ENCODE data around the gene ANKRD29. TPM values are rescaled to one million over a fixed set of nuclear protein-coding genes. Genes with fewer than 3 reads are reported as not detected.

Gene ANKRD29
- total and polyA plus RNA-seq, 5 experiments from 2014 or later = not detected

GRCh38 chr18:23701017-23701416 is 38.3 kb upstream of the ANKRD29 start:
- Mint-ChIP-seq H3K9me3 (no peaks in the 10 kb centered on the region), H3K36me3 (no peaks in the 10 kb centered on the region), H3K27ac (no peak overlapping the region), H3K27me3 (peaks cover 7 to 14% (median 9%) of the 10 kb centered on the region in 5 donors), H3K4me1 (peaks cover 0 to 2% (median 0%) of the 10 kb centered on the region in 4 donors), H3K4me3 (no peak overlapping the region)
- ATAC-seq = no peak
- DNase-seq = no peak
- POLR2A ChIA-PET = no interaction called here

- POLR2A ChIA-PET = no interaction called here
- H3K9me3 Mint-ChIP-seq = no peaks in the 10 kb centered on the region
- no peak overlapping the region for H3K4me3 Mint-ChIP-seq
- peak overlapping the region in 1 of 10 donors; percentile 50 for H3K27ac Mint-ChIP-seq
- H3K4me1 Mint-ChIP-seq = peaks cover 0 to 5% (median 3%) of the 10 kb centered on the region in 4 donors
- H3K27me3 Mint-ChIP-seq = peaks cover 0 to 10% (median 9%) of the 10 kb centered on the region in 5 donors
- no peaks in the 10 kb centered on the region for H3K36me3 Mint-ChIP-seq
- no peak for DNase-seq
- no peak for ATAC-seq
These were observed 32.1 kb upstream of the ANKRD29 start for GRCh38 chr18:23694637-23695430.

GRCh38 chr18:23693846-23694245 is 31.1 kb upstream of the ANKRD29 start:
- H3K27ac Mint-ChIP-seq = no peak overlapping the region
- H3K36me3 Mint-ChIP-seq = no peaks in the 10 kb centered on the region
- DNase-seq = no peak
- peaks cover 3 to 9% (median 6%) of the 10 kb centered on the region in 4 donors for H3K4me1 Mint-ChIP-seq
- POLR2A ChIA-PET = no interaction called here
- H3K4me3 Mint-ChIP-seq = no peak overlapping the region
- ATAC-seq = no peak
- H3K9me3 Mint-ChIP-seq = no peaks in the 10 kb centered on the region
- peaks cover 2 to 13% (median 12%) of the 10 kb centered on the region in 5 donors for H3K27me3 Mint-ChIP-seq

- peak overlapping the region; percentile 15 to 75 (median 60) for H3K4me3 Mint-ChIP-seq
- peaks cover 17 to 40% (median 36%) of the 10 kb centered on the region in 5 donors for H3K27me3 Mint-ChIP-seq
- POLR2A ChIA-PET = no interaction called here
- peaks cover 5 to 12% (median 8%) of the 10 kb centered on the region in 4 donors for H3K4me1 Mint-ChIP-seq
- no peak for ATAC-seq
- H3K36me3 Mint-ChIP-seq = no peaks in the 10 kb centered on the region
- no peaks in the 10 kb centered on the region for H3K9me3 Mint-ChIP-seq
- peak overlapping the region in 1 of 10 donors; percentile 30 for H3K27ac Mint-ChIP-seq
- no peak for DNase-seq
These were observed 27.9 kb upstream of the ANKRD29 start for GRCh38 chr18:23690505-23691068.

- H3K27ac Mint-ChIP-seq = no peak overlapping the region
- H3K4me1 Mint-ChIP-seq = peaks cover 5 to 12% (median 8%) of the 10 kb centered on the region in 4 donors
- POLR2A ChIA-PET = no interaction called here
- H3K27me3 Mint-ChIP-seq = peaks cover 20 to 40% (median 39%) of the 10 kb centered on the region in 5 donors
- no peaks in the 10 kb centered on the region for H3K36me3 Mint-ChIP-seq
- H3K4me3 Mint-ChIP-seq = peak overlapping the region; percentile 15 to 75 (median 60)
- ATAC-seq (peak; percentile 41 to 42), DNase-seq (peak in 2 of 10 donors; percentile 9 to 12)
- no peaks in the 10 kb centered on the region for H3K9me3 Mint-ChIP-seq
These were observed 27.1 kb upstream of the ANKRD29 start for GRCh38 chr18:23689616-23690504.

- peaks cover 5 to 12% (median 8%) of the 10 kb centered on the region in 4 donors for H3K4me1 Mint-ChIP-seq
- ATAC-seq = peak; percentile 74 to 86
- peak within 1 kb of the TSS; percentile 59 to 81 (median 76) for H3K4me3 Mint-ChIP-seq
- peak in 6 of 10 donors; percentile 13 to 37 (median 32) for DNase-seq
- no peak within 1 kb of the TSS for H3K27ac Mint-ChIP-seq
- H3K9me3 Mint-ChIP-seq = peaks cover 0 to 2% (median 0%) of the 10 kb centered on the region in 9 donors
- H3K27me3 Mint-ChIP-seq = peaks cover 22 to 44% (median 38%) of the 10 kb centered on the region in 5 donors
- POLR2A ChIA-PET = no interaction called here
- H3K36me3 Mint-ChIP-seq = no peaks in the 10 kb centered on the region
These were observed 26.4 kb upstream of the ANKRD29 start, which contains the start of gene LAMA3 for GRCh38 chr18:23689031-23689615. Gene LAMA3 (plus strand): TSS chr18:23689453. CDS start chr18:23689684, 231 bp downstream.

GRCh38 chr18:23688528-23688927 is 25.8 kb upstream of the ANKRD29 start:
- Mint-ChIP-seq H3K27me3 (peaks cover 22 to 50% (median 32%) of the 10 kb centered on the region in 5 donors), H3K9me3 (peaks cover 0 to 2% (median 0%) of the 10 kb centered on the region in 9 donors), H3K4me3 (peak overlapping the region in 8 of 10 donors; percentile 59 to 81 (median 76)), H3K27ac (no peak overlapping the region), H3K4me1 (peaks cover 5 to 12% (median 8%) of the 10 kb centered on the region in 4 donors), H3K36me3 (no peaks in the 10 kb centered on the region)
- ATAC-seq (peak in 1 of 2 donors; percentile 6), DNase-seq (no peak)
- POLR2A ChIA-PET = no interaction called here

GRCh38 chr18:23684515-23685197 is 21.9 kb upstream of the ANKRD29 start:
- ATAC-seq = no peak
- POLR2A ChIA-PET = no interaction called here
- Mint-ChIP-seq H3K4me3 (no peak overlapping the region), H3K9me3 (peaks cover 0 to 2% (median 0%) of the 10 kb centered on the region in 9 donors), H3K27ac (no peak overlapping the region), H3K4me1 (peaks cover 4 to 7% (median 6%) of the 10 kb centered on the region in 4 donors), H3K27me3 (peaks cover 28 to 45% (median 31%) of the 10 kb centered on the region in 5 donors), H3K36me3 (no peaks in the 10 kb centered on the region)
- DNase-seq = no peak

GRCh38 chr18:23683671-23684070 is 21.0 kb upstream of the ANKRD29 start:
- DNase-seq = no peak
- POLR2A ChIA-PET = no interaction called here
- ATAC-seq = no peak
- Mint-ChIP-seq H3K9me3 (peaks cover 0 to 2% (median 0%) of the 10 kb centered on the region in 9 donors), H3K27ac (no peak overlapping the region), H3K36me3 (no peaks in the 10 kb centered on the region), H3K4me3 (no peak overlapping the region), H3K27me3 (peaks cover 28 to 48% (median 36%) of the 10 kb centered on the region in 5 donors), H3K4me1 (peaks cover 0 to 2% (median under 1%) of the 10 kb centered on the region in 4 donors)

GRCh38 chr18:23683155-23683554 is 20.4 kb upstream of the ANKRD29 start:
- ATAC-seq (no peak), DNase-seq (no peak)
- Mint-ChIP-seq H3K9me3 (peaks cover 0 to 2% (median 0%) of the 10 kb centered on the region in 9 donors), H3K27me3 (peaks cover 27 to 46% (median 35%) of the 10 kb centered on the region in 5 donors), H3K4me1 (no peaks in the 10 kb centered on the region), H3K27ac (peak overlapping the region in 1 of 10 donors; percentile 87), H3K4me3 (no peak overlapping the region), H3K36me3 (no peaks in the 10 kb centered on the region)
- POLR2A ChIA-PET = no interaction called here

- peaks cover 0 to 2% (median 0%) of the 10 kb centered on the region in 9 donors for H3K9me3 Mint-ChIP-seq
- no peaks in the 10 kb centered on the region for H3K36me3 Mint-ChIP-seq
- H3K4me1 Mint-ChIP-seq = no peaks in the 10 kb centered on the region
- H3K4me3 Mint-ChIP-seq = no peak overlapping the region
- POLR2A ChIA-PET = no interaction called here
- DNase-seq = no peak
- no peak overlapping the region for H3K27ac Mint-ChIP-seq
- H3K27me3 Mint-ChIP-seq = peaks cover 25 to 40% (median 29%) of the 10 kb centered on the region in 5 donors
- ATAC-seq = no peak
These were observed 19.8 kb upstream of the ANKRD29 start for GRCh38 chr18:23682472-23682871.
